Measurements from ENCODE around the gene UNK.

UNK gene

GRCh38 chr17:75820094-75821080, 35.8 kb downstream of the UNK start:
- no peak for DNase-seq (ENCODE audit: low read depth)

- DNase-seq (ENCODE audit: low read depth): no peak
These were observed 36.9 kb downstream of the UNK start for GRCh38 chr17:75821552-75821951.

- DNase-seq (ENCODE audit: low read depth): no peak
These were observed 37.7 kb downstream of the UNK start for GRCh38 chr17:75822119-75822799.

- DNase-seq (ENCODE audit: low read depth): no peak
These were observed 38.2 kb downstream of the UNK start for GRCh38 chr17:75822800-75823166.

- no peak for DNase-seq (ENCODE audit: low read depth)
These were observed 38.8 kb downstream of the UNK start for GRCh38 chr17:75823257-75824041.

- no peak for DNase-seq (ENCODE audit: low read depth)
These were observed 39.5 kb downstream of the UNK start for GRCh38 chr17:75824050-75824552.

- DNase-seq (ENCODE audit: low read depth): no peak
These were observed 40.1 kb downstream of the UNK start for GRCh38 chr17:75824666-75825065.

GRCh38 chr17:75825149-75825552, 40.5 kb downstream of the UNK start:
- no peak for DNase-seq (ENCODE audit: low read depth)

GRCh38 chr17:75825748-75826370, 41.3 kb downstream of the UNK start:
- DNase-seq (ENCODE audit: low read depth): no peak

- no peak for DNase-seq (ENCODE audit: low read depth)
These were observed 42.1 kb downstream of the UNK start for GRCh38 chr17:75826561-75827307.

- DNase-seq (ENCODE audit: low read depth): peak; percentile 36
These were observed 42.9 kb downstream of the UNK start for GRCh38 chr17:75827308-75828075.

GRCh38 chr17:75828076-75828400, 43.4 kb downstream of the UNK start:
- DNase-seq (ENCODE audit: low read depth): no peak

- DNase-seq (ENCODE audit: low read depth): no peak
These were observed 44.1 kb downstream of the UNK start for GRCh38 chr17:75828741-75829140.

GRCh38 chr17:75829747-75830146, 45.1 kb downstream of the UNK start:
- DNase-seq (ENCODE audit: low read depth): no peak

- DNase-seq (ENCODE audit: low read depth): no peak
These were observed 45.8 kb downstream of the UNK start for GRCh38 chr17:75830164-75831031.

- DNase-seq (ENCODE audit: low read depth): no peak
These were observed 46.5 kb downstream of the UNK start for GRCh38 chr17:75831032-75831571.

- DNase-seq (ENCODE audit: low read depth): no peak
These were observed 47.6 kb downstream of the UNK start for GRCh38 chr17:75832164-75832651.

- DNase-seq (ENCODE audit: low read depth): no peak
These were observed 48.2 kb downstream of the UNK start for GRCh38 chr17:75832652-75833400.

All from T follicular helper cell (primary cell).